Activated B cell treated with CpG ODN at 0.5 μM for 24 hours (primary cell): Measurements from ENCODE around the gene AKNAD1. TPM values are rescaled to one million over a fixed set of nuclear protein-coding genes. Genes with fewer than 3 reads are reported as not detected.

ENCODE experiments used
- ATAC-seq: fragments of 200-7000 bp; cut with Tn5 transposase; one replicate; pipeline ENCODE4 v1.10.0; 2021; ENCODE audit warnings: low read depth, mild to moderate bottlenecking, moderate library complexity
- CTCF ChIA-PET: fragments of 350-600 bp; sonication (Branson Sonifier 250); formaldehyde crosslinking; loops from one replicate; lab custom pipeline; 2021; ENCODE audit warnings: antibody characterized with exemption; lab: Charles Lee
- POLR2A ChIA-PET: fragments of 350-600 bp; sonication (Branson Sonifier 250); formaldehyde crosslinking; loops from one replicate; lab custom pipeline; 2021; ENCODE audit warnings: antibody characterized with exemption; lab: Charles Lee
- DNase-seq: peaks from one replicate; pipeline ENCODE4 v3.0.0; 2022
- H3K27ac Mint-ChIP-seq: one replicate; pipeline ENCODE4 v1.8.0; 2020; ENCODE audit warnings: mixed read lengths
- H3K27me3 Mint-ChIP-seq: one replicate; pipeline ENCODE4 v1.8.0; 2021; ENCODE audit warnings: mixed read lengths
- H3K36me3 Mint-ChIP-seq: one replicate; pipeline ENCODE4 v1.8.0; 2021; ENCODE audit warnings: low read depth, mixed read lengths
- H3K4me1 Mint-ChIP-seq: one replicate; pipeline ENCODE4 v1.8.0; 2021; ENCODE audit warnings: mixed read lengths
- H3K4me3 Mint-ChIP-seq: one replicate; pipeline ENCODE4 v1.8.0; 2020; ENCODE audit warnings: mild to moderate bottlenecking, mixed read lengths
- H3K9me3 Mint-ChIP-seq: one replicate; pipeline ENCODE4 v1.8.0; 2020; ENCODE audit warnings: mixed read lengths
- CTCF ChIP-seq: fragments of 200-600 bp; IDR thresholded peaks from one replicate; pipeline ENCODE4 v1.8.0; 2022; ENCODE audit warnings: antibody characterized with exemption, mild to moderate bottlenecking
- intact Hi-C: fragments of 100-400 bp; cut with micrococcal nuclease; formaldehyde crosslinking; loops from one replicate; pipeline ENCODE4 v1.15.1; 2024
- total RNA-seq: library from RNA; stranded (reverse); gene quantifications from 2 replicates; pipeline ENCODE4 v1.2.3, GENCODE V29; 2022

AKNAD1 gene
- not detected in 2 replicates for total RNA-seq

DNA sequence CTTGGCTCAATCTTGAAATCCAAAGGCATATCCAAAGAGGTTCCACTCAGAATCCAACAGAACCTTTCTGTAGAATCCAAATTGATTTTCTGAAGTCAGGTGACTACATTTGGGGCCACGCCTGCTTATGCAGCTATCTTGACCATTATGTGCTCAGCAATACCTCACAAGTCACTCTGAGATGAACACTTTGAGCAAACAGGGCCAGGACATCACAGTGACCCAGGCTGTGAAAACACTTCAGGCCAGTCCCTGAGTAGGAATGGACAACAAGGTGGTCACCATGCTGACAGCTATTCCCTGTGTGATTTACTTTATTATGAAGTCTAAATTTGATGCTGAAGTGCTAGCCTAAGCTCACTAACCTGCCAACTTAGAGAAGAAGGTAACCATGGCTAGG lies at the start of gene AKNAD1:
AKNAD1 (minus strand) TSS at position 101 of the 400 bp plus-strand sequence. CDS start 4,430 bp downstream, outside the sequence.
- no peak within 1 kb of the TSS for H3K27ac Mint-ChIP-seq
- peaks cover 9% of the 10 kb centered on the region for H3K4me1 Mint-ChIP-seq
- no peak within 1 kb of the TSS for H3K4me3 Mint-ChIP-seq
- H3K36me3 Mint-ChIP-seq: no peaks in the 10 kb centered on the region
- ChIA-PET POLR2A (no interaction called here), CTCF (no interaction called here)
- no peaks in the 10 kb centered on the region for H3K9me3 Mint-ChIP-seq
- DNase-seq (no peak), ATAC-seq (no peak)
- intact Hi-C loops: no loop called here
- no peak for TF ChIP-seq CTCF
- peaks cover 23% of the 10 kb centered on the region for H3K27me3 Mint-ChIP-seq

DNA sequence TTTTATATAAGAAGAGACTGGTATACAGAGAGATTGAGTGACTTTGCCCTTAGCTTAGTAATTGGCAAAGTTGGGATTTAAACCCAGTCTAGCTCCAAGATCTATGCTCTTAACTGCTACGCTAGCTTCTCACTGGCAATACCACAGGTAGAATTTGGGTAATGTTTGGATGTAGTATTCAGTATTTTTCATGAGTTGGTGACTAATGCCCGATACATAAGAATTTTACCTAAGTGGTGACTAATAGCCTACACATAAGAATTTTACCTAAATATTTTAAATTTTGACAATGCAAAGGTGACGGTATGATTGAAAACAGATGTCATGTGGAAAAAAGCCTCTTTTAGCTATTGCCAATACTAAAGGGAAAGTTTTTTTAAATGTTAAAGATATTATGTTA lies 44.2 kb upstream of the AKNAD1 start:
- H3K36me3 Mint-ChIP-seq: no peaks in the 10 kb centered on the region
- CTCF ChIA-PET: no interaction called here
- TF ChIP-seq CTCF: no peak
- intact Hi-C loops: no loop called here
- ATAC-seq (no peak), DNase-seq (no peak)
- no peaks in the 10 kb centered on the region for H3K27me3 Mint-ChIP-seq
- H3K9me3 Mint-ChIP-seq: no peaks in the 10 kb centered on the region
- no peaks in the 10 kb centered on the region for H3K4me1 Mint-ChIP-seq
- H3K4me3 Mint-ChIP-seq: no peak overlapping the region
- no peak overlapping the region for H3K27ac Mint-ChIP-seq
- POLR2A ChIA-PET: interaction anchor here (0.5 to 1.1 kb wide), 2 partner anchors 89 to 1468 kb away, joined by 3 to 8 read pairs; no protein-coding TSS in a partner anchor

- Mint-ChIP-seq H3K9me3 (no peaks in the 10 kb centered on the region), H3K27ac (no peak overlapping the region), H3K27me3 (no peaks in the 10 kb centered on the region), H3K36me3 (no peaks in the 10 kb centered on the region), H3K4me3 (no peak overlapping the region), H3K4me1 (no peaks in the 10 kb centered on the region)
- CTCF ChIA-PET: interaction anchor here (0.6 to 2.9 kb wide), 10 partner anchors 9 to 386 kb away, joined by 3 to 12 read pairs (median 4); partner anchors contain the start of genes EEIG2 and PRPF38B
- intact Hi-C loops: loop anchor here (1.0 to 5.0 kb wide), 7 partner anchors 21 to 386 kb away; partner anchors contain the start of gene STXBP3
- TF ChIP-seq CTCF: peak; percentile 36
- POLR2A ChIA-PET: interaction anchor here (0.7 to 1.0 kb wide), 2 partner anchors 78 to 205 kb away, joined by 3 to 4 read pairs; no protein-coding TSS in a partner anchor
- no peak for DNase-seq
- peak; percentile 66 for ATAC-seq
Observed at GRCh38 chr1:108897865-108898720, 41.2 kb upstream of the AKNAD1 start.

GRCh38 chr1:108896146-108897145 lies 39.6 kb upstream of the AKNAD1 start:
- no peaks in the 10 kb centered on the region for H3K4me1 Mint-ChIP-seq

More at GRCh38 chr1:108896146-108897145, 39.6 kb upstream of the AKNAD1 start:
- no peak for TF ChIP-seq CTCF
- H3K27me3 Mint-ChIP-seq: no peaks in the 10 kb centered on the region
- no peak overlapping the region for H3K27ac Mint-ChIP-seq
- DNase-seq (no peak), ATAC-seq (no peak)
- no peak overlapping the region for H3K4me3 Mint-ChIP-seq
- H3K36me3 Mint-ChIP-seq: no peaks in the 10 kb centered on the region
- H3K9me3 Mint-ChIP-seq: no peaks in the 10 kb centered on the region
- POLR2A ChIA-PET: interaction anchor here (0.6 kb wide), 1 partner anchor 759 kb away, joined by 4 read pairs; no protein-coding TSS in a partner anchor
- intact Hi-C loops: loop anchor here (5.0 kb wide), 1 partner anchor 94 kb away; no protein-coding TSS in a partner anchor
- CTCF ChIA-PET: interaction anchor here (0.7 to 2.9 kb wide), 5 partner anchors 11 to 385 kb away, joined by 3 to 12 read pairs (median 3); partner anchors contain the start of gene PRPF38B
